Measurements from ENCODE around the gene KRTAP5-6.

The KRTAP5-6 gene

GRCh38 chr11:1653541-1654387 is 43.2 kb upstream of the KRTAP5-6 start:
- peak; percentile 6 to 50 for DNase-seq
- Histone ChIP-seq H3K36me3 (no peaks in the 10 kb centered on the region), H3K27ac (no peak overlapping the region), H3K4me1 (peaks cover 0 to 8% (median 4%) of the 10 kb centered on the region in 4 donors), H3K4me3 (no peak overlapping the region), H3K9me3 (no peaks in the 10 kb centered on the region), H3K27me3 (peaks cover 0 to 34% of the 10 kb centered on the region in 2 donors)
- TF ChIP-seq, protein P1, sequence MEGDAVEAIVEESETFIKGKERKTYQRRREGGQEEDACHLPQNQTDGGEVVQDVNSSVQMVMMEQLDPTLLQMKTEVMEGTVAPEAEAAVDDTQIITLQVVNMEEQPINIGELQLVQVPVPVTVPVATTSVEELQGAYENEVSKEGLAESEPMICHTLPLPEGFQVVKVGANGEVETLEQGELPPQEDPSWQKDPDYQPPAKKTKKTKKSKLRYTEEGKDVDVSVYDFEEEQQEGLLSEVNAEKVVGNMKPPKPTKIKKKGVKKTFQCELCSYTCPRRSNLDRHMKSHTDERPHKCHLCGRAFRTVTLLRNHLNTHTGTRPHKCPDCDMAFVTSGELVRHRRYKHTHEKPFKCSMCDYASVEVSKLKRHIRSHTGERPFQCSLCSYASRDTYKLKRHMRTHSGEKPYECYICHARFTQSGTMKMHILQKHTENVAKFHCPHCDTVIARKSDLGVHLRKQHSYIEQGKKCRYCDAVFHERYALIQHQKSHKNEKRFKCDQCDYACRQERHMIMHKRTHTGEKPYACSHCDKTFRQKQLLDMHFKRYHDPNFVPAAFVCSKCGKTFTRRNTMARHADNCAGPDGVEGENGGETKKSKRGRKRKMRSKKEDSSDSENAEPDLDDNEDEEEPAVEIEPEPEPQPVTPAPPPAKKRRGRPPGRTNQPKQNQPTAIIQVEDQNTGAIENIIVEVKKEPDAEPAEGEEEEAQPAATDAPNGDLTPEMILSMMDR (IDR thresholded peaks at IDR 0.05): no peak
- intact Hi-C loops (cut with DNase I; ENCODE audit: low total_unique reads): loop anchor here (5.0 to 10.0 kb wide), 2 partner anchors 39 to 501 kb away; no protein-coding TSS in a partner anchor

GRCh38 chr11:1654388-1655167 is 42.4 kb upstream of the KRTAP5-6 start:
- Histone ChIP-seq H3K4me3 (no peak overlapping the region), H3K36me3 (no peaks in the 10 kb centered on the region), H3K9me3 (no peaks in the 10 kb centered on the region), H3K27ac (no peak overlapping the region), H3K27me3 (peaks cover 0 to 30% of the 10 kb centered on the region in 2 donors), H3K4me1 (peaks cover 0 to 8% (median 4%) of the 10 kb centered on the region in 4 donors)
- DNase-seq: peak in 1 of 2 donors; percentile 49
- intact Hi-C loops (cut with DNase I; ENCODE audit: low total_unique reads): loop anchor here (5.0 to 10.0 kb wide), 2 partner anchors 38 to 500 kb away; no protein-coding TSS in a partner anchor
- TF ChIP-seq, protein P1 (IDR thresholded peaks at IDR 0.05): no peak

- DNase-seq: peak; percentile 5 to 55
- peaks cover 0 to 33% of the 10 kb centered on the region in 2 donors for H3K27me3 ChIP-seq
- no peak overlapping the region for H3K27ac ChIP-seq
- no peak overlapping the region for H3K4me3 ChIP-seq
- peaks cover 0 to 8% (median 4%) of the 10 kb centered on the region in 4 donors for H3K4me1 ChIP-seq
- no peaks in the 10 kb centered on the region for H3K36me3 ChIP-seq
- no peaks in the 10 kb centered on the region for H3K9me3 ChIP-seq
- TF ChIP-seq, protein P1 (IDR thresholded peaks at IDR 0.05): no peak
- intact Hi-C loops (cut with DNase I; ENCODE audit: low total_unique reads): loop anchor here (10.0 kb wide), 1 partner anchor 499 kb away; no protein-coding TSS in a partner anchor
Observed at GRCh38 chr11:1655168-1656060, 41.6 kb upstream of the KRTAP5-6 start.

GRCh38 chr11:1656061-1656441 is 40.9 kb upstream of the KRTAP5-6 start:
- TF ChIP-seq, protein P1 (IDR thresholded peaks at IDR 0.05): no peak

GRCh38 chr11:1656670-1657069 is 40.3 kb upstream of the KRTAP5-6 start:
- intact Hi-C loops (cut with DNase I; ENCODE audit: low total_unique reads): loop anchor here (10.0 kb wide), 1 partner anchor 498 kb away; no protein-coding TSS in a partner anchor
- H3K36me3 ChIP-seq: no peaks in the 10 kb centered on the region
- peaks cover 0 to 8% (median 4%) of the 10 kb centered on the region in 4 donors for H3K4me1 ChIP-seq
- H3K27ac ChIP-seq: no peak overlapping the region
- peak in 1 of 2 donors; percentile 20 for DNase-seq
- TF ChIP-seq, protein P1 (IDR thresholded peaks at IDR 0.05): no peak
- H3K9me3 ChIP-seq: no peaks in the 10 kb centered on the region
- peaks cover 0 to 34% of the 10 kb centered on the region in 2 donors for H3K27me3 ChIP-seq
- no peak overlapping the region for H3K4me3 ChIP-seq

More at GRCh38 chr11:1656061-1656441, 40.9 kb upstream of the KRTAP5-6 start:
- H3K27me3 ChIP-seq: peaks cover 0 to 36% of the 10 kb centered on the region in 2 donors
- no peak for DNase-seq
- no peaks in the 10 kb centered on the region for H3K36me3 ChIP-seq
- no peaks in the 10 kb centered on the region for H3K9me3 ChIP-seq
- no peak overlapping the region for H3K4me3 ChIP-seq
- peaks cover 0 to 8% (median 4%) of the 10 kb centered on the region in 4 donors for H3K4me1 ChIP-seq
- H3K27ac ChIP-seq: no peak overlapping the region
- intact Hi-C loops (cut with DNase I; ENCODE audit: low total_unique reads): loop anchor here (10.0 kb wide), 1 partner anchor 499 kb away; no protein-coding TSS in a partner anchor
